LoVo (cell line): Measurements from ENCODE around the gene CD93.

Experiments used
- DNase-seq: peaks from one replicate; pipeline ENCODE4 v3.0.0-alpha.2; 2016; ENCODE audit warnings: low spot score

The CD93 gene

GRCh38 chr20:23035731-23036130, 50.4 kb downstream of the CD93 start:
- no peak for DNase-seq

- no peak for DNase-seq
These were observed 51.1 kb downstream of the CD93 start, which contains the start of gene SSTR4 for GRCh38 chr20:23034721-23035671. SSTR4 (plus strand) TSS chr20:23035312; CDS start chr20:23035484, 172 bp downstream.

- DNase-seq, result no peak
These were observed 52.2 kb downstream of the CD93 start for GRCh38 chr20:23033918-23034317.

GRCh38 chr20:23032750-23033078, 53.4 kb downstream of the CD93 start:
- DNase-seq, result no peak

- no peak for DNase-seq
These were observed 53.9 kb downstream of the CD93 start for GRCh38 chr20:23032056-23032749.

- DNase-seq, result no peak
These were observed 54.8 kb downstream of the CD93 start for GRCh38 chr20:23031346-23031745.
